SU-DHL-6 (cell line): Measurements from ENCODE around the gene RPS15.

ENCODE experiments used
- H2AFZ ChIP-seq: fragments of 200-600 bp; sonication (generic); 2 replicates; pipeline ENCODE4 v1.6.1; 2014; ENCODE audit warnings: low read depth, mild to moderate bottlenecking, moderate library complexity, mixed read lengths, antibody characterized with exemption, low read length; ENCODE audit not compliant: severe bottlenecking
- H3F3A ChIP-seq: fragments of 200-600 bp; shearing (Covaris generic); 2 replicates; pipeline ENCODE4 v1.6.0; 2016; ENCODE audit warnings: antibody characterized with exemption, mild to moderate bottlenecking; ENCODE audit not compliant: insufficient read depth
- H3K27ac ChIP-seq: fragments of 200-600 bp; sonication (generic); 2 replicates; pipeline ENCODE4 v1.5.1; 2016; ENCODE audit warnings: low read depth, mild to moderate bottlenecking, low read length, moderate library complexity, mixed read lengths
- H3K27me3 ChIP-seq: fragments of 200-600 bp; sonication (generic), shearing (Covaris generic); 2 replicates; pipeline ENCODE4 v1.6.0; 2014; ENCODE audit warnings: mild to moderate bottlenecking, low read length
- H3K36me3 ChIP-seq: fragments of 200-600 bp; sonication (generic); 2 replicates; pipeline ENCODE4 v1.6.1; 2014; ENCODE audit warnings: mild to moderate bottlenecking, low read length, mixed read lengths
- H3K4me2 ChIP-seq: fragments of 300-600, 200-600 bp; shearing (Covaris generic), sonication (generic); 2 replicates; pipeline ENCODE4 v1.6.0; 2014; ENCODE audit warnings: low read length, low read depth, mild to moderate bottlenecking; ENCODE audit not compliant: poor library complexity, severe bottlenecking
- H3K4me3 ChIP-seq: fragments of 200-600 bp; sonication (generic); 2 replicates; pipeline ENCODE4 v1.5.1; 2014; ENCODE audit warnings: antibody characterized with exemption, low read length, mild to moderate bottlenecking, mixed read lengths; ENCODE audit not compliant: insufficient read depth, poor library complexity, severe bottlenecking
- H3K79me2 ChIP-seq: fragments of 200-600 bp; sonication (generic); 2 replicates; pipeline ENCODE4 v1.6.1; 2014; ENCODE audit warnings: mild to moderate bottlenecking, low read length, moderate library complexity; ENCODE audit not compliant: insufficient read depth
- H3K9ac ChIP-seq: fragments of 200-600 bp; sonication (generic); 2 replicates; pipeline ENCODE4 v1.7.0; 2014; ENCODE audit warnings: mild to moderate bottlenecking, low read length
- H3K9me2 ChIP-seq: fragments of 200-600 bp; sonication (generic); replicated peaks from 2 replicates; pipeline ENCODE4 v1.6.1; 2014; ENCODE audit warnings: low read length; ENCODE audit not compliant: insufficient read depth
- H3K9me3 ChIP-seq: fragments of 200-600 bp; sonication (generic); 2 replicates; pipeline ENCODE4 v1.6.1; 2014; ENCODE audit warnings: low read length, mixed read lengths; ENCODE audit not compliant: insufficient read depth
- H4K20me1 ChIP-seq: fragments of 200-600 bp; sonication (generic); 2 replicates; pipeline ENCODE4 v1.6.1; 2014; ENCODE audit warnings: low read depth, mild to moderate bottlenecking, antibody characterized with exemption, low read length, moderate library complexity, mixed read lengths
- EZH2phosphoT487 ChIP-seq: fragments of 200-600 bp; sonication (generic), shearing (Covaris generic); conservative IDR thresholded peaks from 2 replicates; pipeline ENCODE4 v1.6.1; 2018; ENCODE audit warnings: mild to moderate bottlenecking, antibody characterized with exemption, low read length, moderate library complexity, mixed read lengths
- TF ChIP-seq, protein P1 (sequence below): fragments of 200-600 bp; sonication (generic); IDR thresholded peaks from one replicate; pipeline ENCODE4 v1.5.1; 2017; ENCODE audit warnings: antibody characterized with exemption, mild to moderate bottlenecking, low read length, moderate library complexity; ENCODE audit not compliant: insufficient read depth, poor library complexity, severe bottlenecking

RPS15 gene

DNA sequence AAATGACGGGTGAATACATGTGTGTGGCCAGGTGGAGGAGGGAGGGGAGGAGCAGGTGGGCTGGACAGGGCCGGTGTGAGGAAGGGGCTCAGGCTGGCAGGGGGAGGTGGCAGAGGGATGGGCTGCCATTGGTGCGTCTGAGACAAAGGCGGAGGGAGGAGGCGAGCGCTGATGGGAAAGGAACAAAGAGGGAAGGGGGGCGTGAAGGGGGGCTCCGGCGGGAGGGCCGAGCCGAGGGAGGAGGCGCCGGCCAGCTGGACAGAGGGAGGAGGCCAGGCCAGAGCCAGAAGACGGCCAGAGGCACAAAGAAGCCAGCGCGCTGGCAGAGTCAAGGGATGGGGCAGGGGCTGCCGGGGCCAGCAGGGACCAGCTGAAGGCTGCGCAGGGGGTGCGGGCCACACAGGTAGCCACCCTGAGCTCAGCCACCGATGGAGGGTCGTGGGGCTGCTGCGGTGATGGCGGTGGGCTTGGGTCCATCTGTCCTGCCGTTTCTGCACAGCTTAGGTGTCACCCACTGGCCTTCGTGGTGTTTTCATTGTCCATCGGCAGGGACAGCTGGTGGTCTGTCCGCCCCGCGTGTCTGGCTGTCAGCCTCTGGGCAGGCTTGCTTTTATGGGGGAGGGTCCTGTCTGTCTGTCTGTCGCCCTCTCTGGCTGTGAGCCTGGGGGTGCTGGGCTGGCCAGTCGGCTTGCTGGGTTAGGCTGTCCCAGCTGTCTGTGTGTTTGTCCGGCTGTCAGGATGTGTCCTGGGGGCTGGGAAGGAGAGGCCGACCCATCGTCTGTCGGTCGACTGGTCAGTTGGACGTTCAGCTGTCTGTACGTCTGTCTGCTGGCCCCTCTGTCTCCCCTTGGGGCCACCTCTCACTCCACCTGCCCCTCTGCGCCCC is 14.0 kb downstream of the RPS15 start:
- no peak overlapping the region for H2AFZ ChIP-seq
- H3F3A ChIP-seq = no peaks in the 10 kb centered on the region
- H3K27ac ChIP-seq = no peak overlapping the region
- H3K9me2 ChIP-seq = no peaks in the 10 kb centered on the region
- H3K9me3 ChIP-seq = no peaks in the 10 kb centered on the region
- H3K79me2 ChIP-seq = no peaks in the 10 kb centered on the region
- H3K27me3 ChIP-seq = no peaks in the 10 kb centered on the region
- H3K4me3 ChIP-seq = no peak overlapping the region
- no peak overlapping the region for H3K9ac ChIP-seq
- TF ChIP-seq, protein P1, sequence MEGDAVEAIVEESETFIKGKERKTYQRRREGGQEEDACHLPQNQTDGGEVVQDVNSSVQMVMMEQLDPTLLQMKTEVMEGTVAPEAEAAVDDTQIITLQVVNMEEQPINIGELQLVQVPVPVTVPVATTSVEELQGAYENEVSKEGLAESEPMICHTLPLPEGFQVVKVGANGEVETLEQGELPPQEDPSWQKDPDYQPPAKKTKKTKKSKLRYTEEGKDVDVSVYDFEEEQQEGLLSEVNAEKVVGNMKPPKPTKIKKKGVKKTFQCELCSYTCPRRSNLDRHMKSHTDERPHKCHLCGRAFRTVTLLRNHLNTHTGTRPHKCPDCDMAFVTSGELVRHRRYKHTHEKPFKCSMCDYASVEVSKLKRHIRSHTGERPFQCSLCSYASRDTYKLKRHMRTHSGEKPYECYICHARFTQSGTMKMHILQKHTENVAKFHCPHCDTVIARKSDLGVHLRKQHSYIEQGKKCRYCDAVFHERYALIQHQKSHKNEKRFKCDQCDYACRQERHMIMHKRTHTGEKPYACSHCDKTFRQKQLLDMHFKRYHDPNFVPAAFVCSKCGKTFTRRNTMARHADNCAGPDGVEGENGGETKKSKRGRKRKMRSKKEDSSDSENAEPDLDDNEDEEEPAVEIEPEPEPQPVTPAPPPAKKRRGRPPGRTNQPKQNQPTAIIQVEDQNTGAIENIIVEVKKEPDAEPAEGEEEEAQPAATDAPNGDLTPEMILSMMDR = no peak
- no peak for TF ChIP-seq EZH2phosphoT487
- no peaks in the 10 kb centered on the region for H4K20me1 ChIP-seq
- H3K36me3 ChIP-seq = no peaks in the 10 kb centered on the region
- no peak overlapping the region for H3K4me2 ChIP-seq

DNA sequence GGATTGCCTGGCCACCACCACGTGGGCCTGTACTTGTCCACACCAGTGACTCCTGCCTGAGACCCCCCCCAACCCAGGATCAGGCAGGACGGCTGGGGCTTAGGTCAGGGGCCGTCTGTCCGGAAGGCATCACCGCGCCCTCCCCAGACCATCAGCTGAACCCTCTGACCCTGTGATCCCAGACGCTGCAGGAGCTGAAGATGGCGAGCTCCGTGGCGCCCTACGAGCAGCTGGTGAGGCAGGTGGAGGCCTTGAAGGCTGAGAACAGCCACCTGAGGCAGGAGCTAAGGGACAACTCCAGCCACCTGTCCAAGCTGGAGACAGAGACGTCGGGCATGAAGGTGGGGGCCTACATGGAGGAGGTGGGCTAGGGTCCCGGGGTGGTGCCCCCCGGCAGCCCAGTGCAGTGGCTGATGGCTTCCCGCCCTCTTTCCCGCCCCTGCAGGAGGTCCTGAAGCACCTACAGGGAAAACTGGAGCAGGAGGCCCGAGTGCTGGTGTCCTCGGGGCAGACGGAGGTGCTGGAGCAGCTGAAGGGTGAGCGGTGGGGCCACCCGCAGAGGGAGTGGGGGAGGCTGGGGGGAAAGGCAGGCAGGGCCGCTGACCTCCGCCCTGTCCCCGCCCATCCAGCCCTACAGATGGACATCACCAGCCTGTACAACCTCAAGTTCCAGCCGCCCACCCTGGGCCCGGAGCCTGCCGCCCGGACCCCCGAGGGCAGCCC is 14.8 kb downstream of the RPS15 start:
- TF ChIP-seq, protein P1 = no peak
- no peak for TF ChIP-seq EZH2phosphoT487
- Histone ChIP-seq H3K9me2 (no peaks in the 10 kb centered on the region), H3K4me2 (no peak overlapping the region), H3K27ac (no peak overlapping the region), H4K20me1 (no peaks in the 10 kb centered on the region), H3K36me3 (no peaks in the 10 kb centered on the region), H3K27me3 (no peaks in the 10 kb centered on the region), H3K9me3 (no peaks in the 10 kb centered on the region), H3K4me3 (no peak overlapping the region), H3K9ac (no peak overlapping the region), H3F3A (no peaks in the 10 kb centered on the region), H3K79me2 (no peaks in the 10 kb centered on the region), H2AFZ (no peak overlapping the region)

DNA sequence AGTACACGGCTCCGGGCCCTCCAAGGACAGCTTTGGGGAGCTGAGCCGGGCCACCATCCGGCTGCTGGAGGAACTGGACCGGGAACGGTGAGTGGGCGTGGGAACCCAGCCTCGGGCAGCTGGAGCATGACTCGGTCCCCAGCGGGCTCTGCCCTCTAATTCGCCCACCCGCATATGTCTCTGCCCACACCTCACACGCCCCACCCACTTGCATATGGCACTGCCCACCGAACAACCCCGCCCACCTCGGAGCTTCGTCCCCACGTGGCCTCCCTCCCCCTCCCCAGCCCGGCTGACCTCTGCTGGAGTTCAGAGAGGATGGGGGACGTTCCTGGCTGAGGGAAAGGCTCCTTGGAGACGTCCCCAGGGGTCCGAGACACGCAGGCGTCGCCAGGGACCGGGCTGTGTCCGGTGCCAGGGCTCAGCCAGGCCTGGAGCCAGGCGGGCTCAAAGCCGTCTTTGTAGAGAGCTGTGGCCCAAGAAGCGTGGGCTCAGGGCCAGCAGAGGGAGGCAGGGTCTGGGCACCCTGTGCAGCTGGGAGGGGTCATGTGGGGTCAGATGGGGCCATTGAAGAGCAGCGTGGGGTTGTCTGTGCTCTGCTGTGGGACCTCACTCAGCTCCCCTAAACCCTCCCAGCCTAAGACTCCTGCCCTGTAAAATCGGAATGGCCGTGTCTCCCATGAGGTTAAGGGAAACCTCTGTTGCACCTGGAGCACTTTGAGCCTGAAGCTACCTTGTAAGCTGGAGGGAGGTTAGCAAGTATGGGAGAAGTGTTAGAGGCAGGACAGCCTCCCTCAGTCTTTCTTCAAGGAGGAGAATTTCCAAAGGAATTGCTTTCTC is 15.5 kb downstream of the RPS15 start:
- Histone ChIP-seq H3K9me3 (no peaks in the 10 kb centered on the region), H3K36me3 (no peaks in the 10 kb centered on the region), H2AFZ (no peak overlapping the region), H3K27ac (no peak overlapping the region), H4K20me1 (no peaks in the 10 kb centered on the region), H3K27me3 (no peaks in the 10 kb centered on the region), H3K9ac (no peak overlapping the region), H3K79me2 (no peaks in the 10 kb centered on the region), H3K4me3 (no peak overlapping the region), H3F3A (no peaks in the 10 kb centered on the region), H3K9me2 (no peaks in the 10 kb centered on the region), H3K4me2 (no peak overlapping the region)
- TF ChIP-seq, protein P1 = no peak
- no peak for TF ChIP-seq EZH2phosphoT487
